ENCODE results near the gene CPNE9.

- TF ChIP-seq, protein P1, sequence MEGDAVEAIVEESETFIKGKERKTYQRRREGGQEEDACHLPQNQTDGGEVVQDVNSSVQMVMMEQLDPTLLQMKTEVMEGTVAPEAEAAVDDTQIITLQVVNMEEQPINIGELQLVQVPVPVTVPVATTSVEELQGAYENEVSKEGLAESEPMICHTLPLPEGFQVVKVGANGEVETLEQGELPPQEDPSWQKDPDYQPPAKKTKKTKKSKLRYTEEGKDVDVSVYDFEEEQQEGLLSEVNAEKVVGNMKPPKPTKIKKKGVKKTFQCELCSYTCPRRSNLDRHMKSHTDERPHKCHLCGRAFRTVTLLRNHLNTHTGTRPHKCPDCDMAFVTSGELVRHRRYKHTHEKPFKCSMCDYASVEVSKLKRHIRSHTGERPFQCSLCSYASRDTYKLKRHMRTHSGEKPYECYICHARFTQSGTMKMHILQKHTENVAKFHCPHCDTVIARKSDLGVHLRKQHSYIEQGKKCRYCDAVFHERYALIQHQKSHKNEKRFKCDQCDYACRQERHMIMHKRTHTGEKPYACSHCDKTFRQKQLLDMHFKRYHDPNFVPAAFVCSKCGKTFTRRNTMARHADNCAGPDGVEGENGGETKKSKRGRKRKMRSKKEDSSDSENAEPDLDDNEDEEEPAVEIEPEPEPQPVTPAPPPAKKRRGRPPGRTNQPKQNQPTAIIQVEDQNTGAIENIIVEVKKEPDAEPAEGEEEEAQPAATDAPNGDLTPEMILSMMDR (IDR thresholded peaks at IDR 0.05; ENCODE audit: insufficient read depth, low read depth, low read length): no peak
- no peak for TF ChIP-seq EZH2 (IDR thresholded peaks at IDR 0.05; ENCODE audit: insufficient read depth, low read length)
These were observed 3.1 kb upstream of the CPNE9 start for GRCh38 chr3:9700536-9700935.
